HCT116 (cell line): Measurements from ENCODE around the gene TERT. TPM values are rescaled to one million over a fixed set of nuclear protein-coding genes. Genes with fewer than 3 reads are reported as not detected.

Experiments used
- ATAC-seq: fragments of 200-7000 bp; cut with Tn5 transposase; 2 replicates; pipeline ENCODE4 v1.9.1; 2020; ENCODE audit warnings: mild to moderate bottlenecking, moderate library complexity
- BruUV-seq: library from RNA; stranded (reverse); fragments of 400-500 nt; replicated peaks from 2 replicates; lab custom pipeline; 2021; lab: Mats Ljungman, UMichigan
- CTCF ChIA-PET: fragments of 300-600 bp; sonication (Branson Sonifier 250); formaldehyde crosslinking; loops from one replicate; lab custom pipeline; 2021; ENCODE audit warnings: antibody characterized with exemption; lab: Charles Lee
- POLR2A ChIA-PET: fragments of 300-600, 350-600 bp; sonication (Branson Sonifier 250); formaldehyde crosslinking; loops from one replicate; lab custom pipeline; 2021; ENCODE audit warnings: antibody characterized with exemption; lab: Charles Lee
- RAD21 ChIA-PET, 2 experiments: fragments of 300-600 bp; sonication (Branson Sonifier 250); formaldehyde crosslinking; loops; one replicate each; lab custom pipeline; 2023; ENCODE audit warnings: low total read pairs in 2 of 2; ENCODE audit not compliant: uncharacterized antibody in 2 of 2, unreplicated experiment in 2 of 2, low non-redundant PET in 1 of 2; lab: Charles Lee
- DNase-seq: peaks from one replicate; pipeline ENCODE4 v3.0.0-alpha.2; 2010; ENCODE audit warnings: low read depth, low spot score
- H2AFZ ChIP-seq: fragments of 200-600 bp; shearing (Covaris generic), sonication (generic); 2 replicates; pipeline ENCODE4 v1.6.1; 2017; ENCODE audit warnings: low read depth, mixed run types, mixed read lengths, antibody characterized with exemption, low read length; ENCODE audit not compliant: poor library complexity, severe bottlenecking
- H3K27ac ChIP-seq: 2 replicates; pipeline ENCODE4 v1.5.1; 2012; ENCODE audit warnings: low read depth, low read length
- H3K27me3 ChIP-seq: fragments of 200-600 bp; sonication (generic); 2 replicates; pipeline ENCODE4 v1.6.1; 2016; ENCODE audit warnings: mixed run types, low read length, mixed read lengths; ENCODE audit not compliant: insufficient read depth
- H3K36me3 ChIP-seq, 2 experiments: fragments of 200-500 bp in 1 of 2; fragments of 200-600 bp in 1 of 2; sonication (Bioruptor generic) in 1 of 2; sonication (generic) in 1 of 2; 2 replicates each; pipeline versions ENCODE4 v1.5.1 to v1.6.1; 2014 to 2016; ENCODE audit warnings: low read length in 2 of 2, inconsistent platforms in 1 of 2, mixed read lengths in 1 of 2, mixed run types in 1 of 2; ENCODE audit not compliant: insufficient read depth in 2 of 2, control insufficient read depth in 1 of 2
- H3K4me1 ChIP-seq, 2 experiments: fragments of 200-600 bp in 1 of 2; sonication (generic) in 1 of 2; 2 replicates each; pipeline versions ENCODE4 v1.5.1 to v1.6.1; 2012 to 2017; ENCODE audit warnings: low read length in 2 of 2, inconsistent platforms in 1 of 2, mild to moderate bottlenecking in 1 of 2, mixed read lengths in 1 of 2, mixed run types in 1 of 2, moderate library complexity in 1 of 2; ENCODE audit not compliant: insufficient read depth in 2 of 2, control insufficient read depth in 1 of 2
- H3K4me2 ChIP-seq: fragments of 200-600 bp; sonication (generic); 2 replicates; pipeline ENCODE4 v1.6.1; 2017; ENCODE audit warnings: mixed run types, low read length, mixed read lengths
- H3K4me3 ChIP-seq, 2 experiments: fragments of 200-600 bp in 1 of 2; sonication (generic) in 1 of 2; replicated peaks in 1 of 2; 2 replicates each; pipeline ENCODE4 v1.5.1; 2011 to 2016; ENCODE audit warnings: low read length in 2 of 2, control low read depth in 1 of 2, low read depth in 1 of 2, mild to moderate bottlenecking in 1 of 2, mixed read lengths in 1 of 2, mixed run types in 1 of 2
- H3K79me2 ChIP-seq: fragments of 200-600 bp; sonication (generic); 2 replicates; pipeline ENCODE4 v1.6.1; 2017; ENCODE audit warnings: mild to moderate bottlenecking, mixed run types, low read length, moderate library complexity, mixed read lengths; ENCODE audit not compliant: insufficient read depth
- H3K9ac ChIP-seq: fragments of 200-600 bp; sonication (generic); 2 replicates; pipeline ENCODE4 v1.6.1; 2016; ENCODE audit warnings: low read length, mixed read lengths
- H3K9me2 ChIP-seq: fragments of 200-600 bp; sonication (generic), shearing (Covaris generic); 2 replicates; pipeline ENCODE4 v1.6.1; 2017; ENCODE audit warnings: mixed run types, mild to moderate bottlenecking, moderate library complexity; ENCODE audit not compliant: insufficient read depth
- H3K9me3 ChIP-seq, 2 experiments: fragments of 200-500 bp in 1 of 2; fragments of 200-600 bp in 1 of 2; sonication (Bioruptor generic) in 1 of 2; sonication (generic) in 1 of 2; 2 replicates each; pipeline ENCODE4 v1.6.1; 2014 to 2017; ENCODE audit warnings: low read length in 2 of 2, mixed read lengths in 2 of 2, inconsistent platforms in 1 of 2, low read depth in 1 of 2, mild to moderate bottlenecking in 1 of 2, mixed run types in 1 of 2, moderate library complexity in 1 of 2; ENCODE audit not compliant: control insufficient read depth in 1 of 2, insufficient read depth in 1 of 2
- H4K20me1 ChIP-seq: fragments of 200-600 bp; sonication (generic), shearing (Covaris generic); 2 replicates; pipeline ENCODE4 v1.6.1; 2017; ENCODE audit warnings: mixed run types, mild to moderate bottlenecking, moderate library complexity; ENCODE audit not compliant: insufficient read depth
- CBX3 ChIP-seq: IDR thresholded peaks from 2 replicates; pipeline ENCODE4 v1.6.1; 2012; ENCODE audit warnings: low read depth
- CEBPB ChIP-seq: IDR thresholded peaks from 2 replicates; pipeline ENCODE4 v1.6.1; 2012; ENCODE audit warnings: low read depth
- ELF1 ChIP-seq: IDR thresholded peaks from 2 replicates; pipeline ENCODE4 v1.6.1; 2012; ENCODE audit warnings: low read depth, borderline replicate concordance
- EZH2 ChIP-seq: fragments of 200-600 bp; sonication (generic); IDR thresholded peaks from 2 replicates; pipeline ENCODE4 v1.6.1; 2017; ENCODE audit warnings: antibody characterized with exemption, mixed run types
- EZH2phosphoT487 ChIP-seq: fragments of 200-600 bp; IDR thresholded peaks from 2 replicates; pipeline ENCODE4 v1.6.1; 2018; ENCODE audit warnings: antibody characterized with exemption, borderline replicate concordance
- FOSL1 ChIP-seq: IDR thresholded peaks from 2 replicates; pipeline ENCODE4 v1.6.1; 2012; ENCODE audit warnings: low read depth
- POLR2A ChIP-seq: IDR thresholded peaks from 2 replicates; pipeline ENCODE4 v1.7.0; 2011; ENCODE audit warnings: borderline replicate concordance; ENCODE audit not compliant: insufficient read depth, insufficient read length; ENCODE audit errors: extremely low read depth
- RAD21 ChIP-seq: IDR thresholded peaks from 2 replicates; pipeline ENCODE4 v1.6.1; 2012; ENCODE audit warnings: low read depth, mild to moderate bottlenecking
- SIN3A ChIP-seq: IDR thresholded peaks from 2 replicates; pipeline ENCODE4 v1.6.1; 2012; ENCODE audit warnings: low read depth
- SP1 ChIP-seq: IDR thresholded peaks from 2 replicates; pipeline ENCODE4 v1.6.1; 2012; ENCODE audit warnings: low read depth
- SRF ChIP-seq: IDR thresholded peaks from 2 replicates; pipeline ENCODE4 v1.6.1; 2012; ENCODE audit warnings: low read depth
- TCF7L2 ChIP-seq: IDR thresholded peaks from 2 replicates; pipeline ENCODE4 v1.7.0; 2011; ENCODE audit warnings: borderline replicate concordance, inconsistent platforms; ENCODE audit not compliant: insufficient read depth, insufficient read length; ENCODE audit errors: extremely low read depth
- ZFX ChIP-seq: fragments of 450-650 bp; IDR thresholded peaks from 2 replicates; pipeline ENCODE4 v1.6.1; 2017
- ZNF274 ChIP-seq: fragments of 200-500 bp; sonication (Bioruptor generic); IDR thresholded peaks from 2 replicates; pipeline ENCODE4 v1.6.1; 2014; ENCODE audit warnings: mild to moderate bottlenecking, low read depth, low read length, inconsistent platforms
- intact Hi-C: fragments of 100-400 bp; cut with micrococcal nuclease; formaldehyde crosslinking; loops from 2 replicates; pipeline ENCODE4 v1.10.0; 2022
- total RNA-seq: library from RNA; stranded (reverse); gene quantifications from one replicate; pipeline ENCODE4 v1.2.1, GENCODE V29; 2021; ENCODE audit not compliant: unreplicated experiment
- TF ChIP-seq, protein P1 (sequence below): IDR thresholded peaks from 2 replicates; pipeline ENCODE4 v1.6.1; 2012
- TF ChIP-seq, protein P2 (sequence below): IDR thresholded peaks from 2 replicates; pipeline ENCODE4 v1.6.1; 2012; ENCODE audit warnings: low read depth

Gene TERT
- total RNA-seq, 1 experiment from 2014 or later: 6.9 TPM

DNA sequence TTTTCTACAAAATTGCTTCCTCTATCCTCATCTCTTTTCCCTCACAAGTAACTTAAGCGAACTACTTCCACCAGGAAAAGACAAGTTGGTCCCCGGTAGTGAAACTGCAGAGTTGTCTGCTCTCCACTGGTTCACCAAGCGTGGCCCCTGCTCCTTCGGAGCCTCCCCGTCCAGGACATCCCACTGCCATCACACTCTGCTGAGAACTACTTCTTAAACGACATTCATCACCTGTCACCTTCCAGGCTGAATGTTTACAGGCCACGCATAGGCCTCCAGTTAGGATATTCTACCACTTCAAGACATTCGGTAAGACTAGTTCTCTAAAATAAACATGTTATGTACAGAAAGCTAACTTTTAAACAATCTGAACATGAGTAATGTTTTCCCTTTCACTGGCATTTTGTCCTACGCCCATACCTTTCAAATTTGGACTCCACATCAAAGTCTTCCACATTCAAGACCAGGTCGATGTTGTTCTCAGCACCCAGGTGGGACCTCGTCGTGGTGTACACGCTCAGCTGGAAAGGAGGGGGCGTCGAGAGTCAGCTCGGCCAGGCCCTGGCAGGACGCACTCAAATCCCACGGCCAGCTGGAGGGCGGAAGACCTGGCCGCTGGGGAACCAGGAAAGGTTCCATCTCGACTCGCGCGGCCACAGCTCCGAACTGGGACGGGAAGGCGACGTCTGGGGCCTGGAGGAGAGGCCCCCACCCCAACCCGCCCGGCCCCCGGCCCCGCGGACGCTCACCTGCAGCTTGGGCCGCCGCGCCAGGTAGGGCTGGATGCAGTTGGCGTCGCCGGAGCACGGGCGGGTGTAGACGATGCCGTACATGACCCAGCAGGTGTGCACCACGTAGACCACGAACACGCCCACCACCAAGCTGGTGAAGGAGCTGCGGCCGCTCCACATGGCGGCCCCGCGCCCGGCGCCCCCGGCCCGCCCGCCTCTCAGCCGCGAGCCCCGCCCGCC is 49.3 kb upstream of the TERT start:
- TSS peak; percentile 68 for BruUV-seq
- intact Hi-C loops: loop anchor here (10.0 kb wide), 1 partner anchor 251 kb away; no protein-coding TSS in a partner anchor
- CTCF ChIA-PET: no interaction called here

GRCh38 chr5:1343315-1343751 is 48.5 kb upstream of the TERT start:
- no peak for DNase-seq
- BruUV-seq: no TSS peak
- Histone ChIP-seq H3K36me3 (peaks cover 24 to 29% of the 10 kb centered on the region in 2 experiments), H2AFZ (no peak overlapping the region), H3K27ac (no peak overlapping the region), H3K9ac (0 out of 2 replicates have a peak overlapping the region, but pooled peaks have one; percentile 79), H3K4me1 (peaks cover 13 to 22% of the 10 kb centered on the region in 2 experiments; a peak in 3 of 4 replicates), H3K9me2 (no peaks in the 10 kb centered on the region), H3K9me3 (no peaks in the 10 kb centered on the region), H3K27me3 (no peaks in the 10 kb centered on the region), H4K20me1 (no peaks in the 10 kb centered on the region), H3K4me2 (peak overlapping the region; percentile 97), H3K4me3 (peak overlapping the region; percentile 75 to 97; a peak in 3 of 4 replicates), H3K79me2 (peaks cover 59% of the 10 kb centered on the region)
- ChIA-PET RAD21 (no interaction called here), CTCF (no interaction called here), POLR2A (no interaction called here)
- no peak for ATAC-seq
- intact Hi-C loops: loop anchor here (10.0 kb wide), 1 partner anchor 251 kb away; no protein-coding TSS in a partner anchor
- no peak for TF ChIP-seq FOSL1
- TF ChIP-seq EZH2phosphoT487: no peak
- no peak for TF ChIP-seq ELF1
- TF ChIP-seq, protein P1, sequence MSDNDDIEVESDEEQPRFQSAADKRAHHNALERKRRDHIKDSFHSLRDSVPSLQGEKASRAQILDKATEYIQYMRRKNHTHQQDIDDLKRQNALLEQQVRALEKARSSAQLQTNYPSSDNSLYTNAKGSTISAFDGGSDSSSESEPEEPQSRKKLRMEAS: no peak
- TF ChIP-seq CBX3: no peak
- TF ChIP-seq POLR2A: no peak
- no peak for TF ChIP-seq ZNF274
- TF ChIP-seq, protein P2, sequence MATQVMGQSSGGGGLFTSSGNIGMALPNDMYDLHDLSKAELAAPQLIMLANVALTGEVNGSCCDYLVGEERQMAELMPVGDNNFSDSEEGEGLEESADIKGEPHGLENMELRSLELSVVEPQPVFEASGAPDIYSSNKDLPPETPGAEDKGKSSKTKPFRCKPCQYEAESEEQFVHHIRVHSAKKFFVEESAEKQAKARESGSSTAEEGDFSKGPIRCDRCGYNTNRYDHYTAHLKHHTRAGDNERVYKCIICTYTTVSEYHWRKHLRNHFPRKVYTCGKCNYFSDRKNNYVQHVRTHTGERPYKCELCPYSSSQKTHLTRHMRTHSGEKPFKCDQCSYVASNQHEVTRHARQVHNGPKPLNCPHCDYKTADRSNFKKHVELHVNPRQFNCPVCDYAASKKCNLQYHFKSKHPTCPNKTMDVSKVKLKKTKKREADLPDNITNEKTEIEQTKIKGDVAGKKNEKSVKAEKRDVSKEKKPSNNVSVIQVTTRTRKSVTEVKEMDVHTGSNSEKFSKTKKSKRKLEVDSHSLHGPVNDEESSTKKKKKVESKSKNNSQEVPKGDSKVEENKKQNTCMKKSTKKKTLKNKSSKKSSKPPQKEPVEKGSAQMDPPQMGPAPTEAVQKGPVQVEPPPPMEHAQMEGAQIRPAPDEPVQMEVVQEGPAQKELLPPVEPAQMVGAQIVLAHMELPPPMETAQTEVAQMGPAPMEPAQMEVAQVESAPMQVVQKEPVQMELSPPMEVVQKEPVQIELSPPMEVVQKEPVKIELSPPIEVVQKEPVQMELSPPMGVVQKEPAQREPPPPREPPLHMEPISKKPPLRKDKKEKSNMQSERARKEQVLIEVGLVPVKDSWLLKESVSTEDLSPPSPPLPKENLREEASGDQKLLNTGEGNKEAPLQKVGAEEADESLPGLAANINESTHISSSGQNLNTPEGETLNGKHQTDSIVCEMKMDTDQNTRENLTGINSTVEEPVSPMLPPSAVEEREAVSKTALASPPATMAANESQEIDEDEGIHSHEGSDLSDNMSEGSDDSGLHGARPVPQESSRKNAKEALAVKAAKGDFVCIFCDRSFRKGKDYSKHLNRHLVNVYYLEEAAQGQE: no peak
- TF ChIP-seq EZH2: no peak
- TF ChIP-seq CEBPB: no peak
- no peak for TF ChIP-seq SRF

More for the DNA sequence above, 49.3 kb upstream of the TERT start:
- Histone ChIP-seq H3K9ac (peak overlapping the region; percentile 79), H3K4me1 (peaks cover 13 to 22% of the 10 kb centered on the region in 2 experiments; a peak in 3 of 4 replicates), H3K36me3 (peaks cover 21 to 22% of the 10 kb centered on the region in 2 experiments), H3K9me3 (no peaks in the 10 kb centered on the region), H3K27ac (peak overlapping the region; percentile 65; the same call in 1 of the 2 replicates), H3K4me2 (peak overlapping the region; percentile 97), H3K79me2 (peaks cover 58% of the 10 kb centered on the region), H4K20me1 (no peaks in the 10 kb centered on the region), H3K4me3 (peak overlapping the region; percentile 75 to 97), H3K9me2 (no peaks in the 10 kb centered on the region), H3K27me3 (no peaks in the 10 kb centered on the region), H2AFZ (no peak overlapping the region)
- DNase-seq (no peak), ATAC-seq (peak; percentile 50)
- ChIA-PET RAD21 (no interaction called here), POLR2A (no interaction called here)
- no peak for TF ChIP-seq SIN3A
- TF ChIP-seq TCF7L2: no peak
- TF ChIP-seq CBX3: no peak
- no peak for TF ChIP-seq ZFX
- TF ChIP-seq SP1: no peak
- no peak for TF ChIP-seq RAD21
- TF ChIP-seq CEBPB: no peak
